Stimulated activated CD4-positive, alpha-beta T cell treated with anti-CD3 and anti-CD28 coated beads, TNF-alpha, amount 100 ng/mL, for 4 hours (primary cell): ENCODE results near the gene HRK.

ENCODE experiments used
- DNase-seq, 3 experiments: peaks; one replicate each; pipeline ENCODE4 v3.0.0-alpha.2; 2020; ENCODE audit warnings: low read depth in 3 of 3

HRK gene

GRCh38 chr12:116881325-116881876 lies at the start of gene HRK:
HRK (minus strand) TSS chr12:116881441; CDS start chr12:116881307, 134 bp downstream.
- no peak for DNase-seq

- no peak for DNase-seq
Observed at GRCh38 chr12:116929885-116930284, 48.6 kb upstream of the HRK start.

GRCh38 chr12:116928504-116928903 lies 47.3 kb upstream of the HRK start:
- no peak for DNase-seq

GRCh38 chr12:116927244-116927940 lies 46.2 kb upstream of the HRK start:
- no peak for DNase-seq

GRCh38 chr12:116926283-116927243 lies 45.3 kb upstream of the HRK start:
- no peak for DNase-seq

- DNase-seq: no peak
Observed at GRCh38 chr12:116924558-116925453, 43.6 kb upstream of the HRK start.

- no peak for DNase-seq
Observed at GRCh38 chr12:116922194-116922897, 41.1 kb upstream of the HRK start.

GRCh38 chr12:116920939-116921338 lies 39.7 kb upstream of the HRK start:
- no peak for DNase-seq

GRCh38 chr12:116919706-116920485 lies 38.7 kb upstream of the HRK start:
- DNase-seq: no peak

GRCh38 chr12:116919247-116919661 lies 38.0 kb upstream of the HRK start:
- DNase-seq: no peak

GRCh38 chr12:116918464-116918863 lies 37.2 kb upstream of the HRK start:
- no peak for DNase-seq

- DNase-seq: no peak
Observed at GRCh38 chr12:116916714-116917114, 35.5 kb upstream of the HRK start.

- DNase-seq: no peak
Observed at GRCh38 chr12:116916122-116916521, 34.9 kb upstream of the HRK start.

GRCh38 chr12:116915326-116915725 lies 34.1 kb upstream of the HRK start:
- DNase-seq: no peak

- peak; percentile 28 to 55 (median 40) for DNase-seq
Observed at GRCh38 chr12:116910645-116911451, 29.6 kb upstream of the HRK start, which contains the start of gene FBXW8. FBXW8 (plus strand) TSS chr12:116910950; CDS start chr12:116911038, 88 bp downstream.

- no peak for DNase-seq
Observed at GRCh38 chr12:116910280-116910644, 29.0 kb upstream of the HRK start.

GRCh38 chr12:116906285-116906684 lies 25.0 kb upstream of the HRK start:
- DNase-seq: no peak

GRCh38 chr12:116903818-116904217 lies 22.6 kb upstream of the HRK start:
- no peak for DNase-seq

GRCh38 chr12:116901612-116902011 lies 20.4 kb upstream of the HRK start:
- no peak for DNase-seq
